ENCODE results near the gene FAM13A. TPM values are rescaled to one million over a fixed set of nuclear protein-coding genes. Genes with fewer than 3 reads are reported as not detected.
A peak's percentile ranks its signal among the peaks of the same experiment; 100 is the strongest.

FAM13A gene
- total and polyA plus RNA-seq, 9 of the 15 experiments (the other 6 are each of a cell fraction or from before 2014, with no cell fraction given), result 11.3 to 23.3 (median 14.7) TPM

GRCh38 chr4:88823058-88823919 lies 233.7 kb downstream of the FAM13A start (continued):
- TF ChIP-seq, protein P1, sequence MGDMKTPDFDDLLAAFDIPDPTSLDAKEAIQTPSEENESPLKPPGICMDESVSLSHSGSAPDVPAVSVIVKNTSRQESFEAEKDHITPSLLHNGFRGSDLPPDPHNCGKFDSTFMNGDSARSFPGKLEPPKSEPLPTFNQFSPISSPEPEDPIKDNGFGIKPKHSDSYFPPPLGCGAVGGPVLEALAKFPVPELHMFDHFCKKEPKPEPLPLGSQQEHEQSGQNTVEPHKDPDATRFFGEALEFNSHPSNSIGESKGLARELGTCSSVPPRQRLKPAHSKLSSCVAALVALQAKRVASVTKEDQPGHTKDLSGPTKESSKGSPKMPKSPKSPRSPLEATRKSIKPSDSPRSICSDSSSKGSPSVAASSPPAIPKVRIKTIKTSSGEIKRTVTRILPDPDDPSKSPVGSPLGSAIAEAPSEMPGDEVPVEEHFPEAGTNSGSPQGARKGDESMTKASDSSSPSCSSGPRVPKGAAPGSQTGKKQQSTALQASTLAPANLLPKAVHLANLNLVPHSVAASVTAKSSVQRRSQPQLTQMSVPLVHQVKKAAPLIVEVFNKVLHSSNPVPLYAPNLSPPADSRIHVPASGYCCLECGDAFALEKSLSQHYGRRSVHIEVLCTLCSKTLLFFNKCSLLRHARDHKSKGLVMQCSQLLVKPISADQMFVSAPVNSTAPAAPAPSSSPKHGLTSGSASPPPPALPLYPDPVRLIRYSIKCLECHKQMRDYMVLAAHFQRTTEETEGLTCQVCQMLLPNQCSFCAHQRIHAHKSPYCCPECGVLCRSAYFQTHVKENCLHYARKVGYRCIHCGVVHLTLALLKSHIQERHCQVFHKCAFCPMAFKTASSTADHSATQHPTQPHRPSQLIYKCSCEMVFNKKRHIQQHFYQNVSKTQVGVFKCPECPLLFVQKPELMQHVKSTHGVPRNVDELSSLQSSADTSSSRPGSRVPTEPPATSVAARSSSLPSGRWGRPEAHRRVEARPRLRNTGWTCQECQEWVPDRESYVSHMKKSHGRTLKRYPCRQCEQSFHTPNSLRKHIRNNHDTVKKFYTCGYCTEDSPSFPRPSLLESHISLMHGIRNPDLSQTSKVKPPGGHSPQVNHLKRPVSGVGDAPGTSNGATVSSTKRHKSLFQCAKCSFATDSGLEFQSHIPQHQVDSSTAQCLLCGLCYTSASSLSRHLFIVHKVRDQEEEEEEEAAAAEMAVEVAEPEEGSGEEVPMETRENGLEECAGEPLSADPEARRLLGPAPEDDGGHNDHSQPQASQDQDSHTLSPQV (IDR thresholded peaks at IDR 0.05), result peak; percentile 51; the same call in 1 of the 2 replicates
- TF ChIP-seq POLR3A (IDR thresholded peaks at IDR 0.05; ENCODE audit: borderline replicate concordance, extremely low read depth, insufficient read depth, insufficient read length), result no peak
- TF ChIP-seq PHB (CRISPR knock-in tag; IDR thresholded peaks at IDR 0.05), result no peak
- TF ChIP-seq ZNF589 (CRISPR knock-in tag; IDR thresholded peaks at IDR 0.05; ENCODE audit: low read depth), result peak; percentile 52; the same call in 1 of the 2 replicates
- 0 out of 2 replicates have a peak, but pooled peaks have one; percentile 49 for TF ChIP-seq GABPB1 (CRISPR knock-in tag; IDR thresholded peaks at IDR 0.05)
- TF ChIP-seq CBFA2T3 (IDR thresholded peaks at IDR 0.05), result peak; percentile 45; the same call in 1 of the 2 replicates
- no peak for TF ChIP-seq ZBTB17 (CRISPR knock-in tag; IDR thresholded peaks at IDR 0.05)
- no peak for TF ChIP-seq PBX2 (CRISPR knock-in tag; IDR thresholded peaks at IDR 0.05; ENCODE audit: low read depth)
- peak; percentile 30 for TF ChIP-seq PBX2 (tag; conservative IDR thresholded peaks at IDR 0.05; ENCODE audit: low read depth)
- no peak; the same call in 1 of the 2 replicates for TF ChIP-seq ESRRA (IDR thresholded peaks at IDR 0.05; ENCODE audit: borderline replicate concordance, low read depth)
- no peak for TF ChIP-seq ZBTB1 (CRISPR knock-in tag; IDR thresholded peaks at IDR 0.05; ENCODE audit: borderline replicate concordance, low read depth)
- TF ChIP-seq TAF1 (IDR thresholded peaks at IDR 0.05; ENCODE audit: control insufficient read depth, extremely low read depth, insufficient read depth, low read length, severe bottlenecking), result peak; percentile 49
- TF ChIP-seq TEAD2 (tag; IDR thresholded peaks at IDR 0.05), result no peak
- TF ChIP-seq, protein P2, sequence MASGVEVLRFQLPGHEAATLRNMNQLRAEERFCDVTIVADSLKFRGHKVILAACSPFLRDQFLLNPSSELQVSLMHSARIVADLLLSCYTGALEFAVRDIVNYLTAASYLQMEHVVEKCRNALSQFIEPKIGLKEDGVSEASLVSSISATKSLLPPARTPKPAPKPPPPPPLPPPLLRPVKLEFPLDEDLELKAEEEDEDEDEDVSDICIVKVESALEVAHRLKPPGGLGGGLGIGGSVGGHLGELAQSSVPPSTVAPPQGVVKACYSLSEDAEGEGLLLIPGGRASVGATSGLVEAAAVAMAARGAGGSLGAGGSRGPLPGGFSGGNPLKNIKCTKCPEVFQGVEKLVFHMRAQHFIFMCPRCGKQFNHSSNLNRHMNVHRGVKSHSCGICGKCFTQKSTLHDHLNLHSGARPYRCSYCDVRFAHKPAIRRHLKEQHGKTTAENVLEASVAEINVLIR (CRISPR knock-in tag; IDR thresholded peaks at IDR 0.05), result peak; percentile 29; the same call in 1 of the 2 replicates
- TF ChIP-seq ARID1B (IDR thresholded peaks at IDR 0.05), result peak; percentile 71
- TF ChIP-seq, protein P3, sequence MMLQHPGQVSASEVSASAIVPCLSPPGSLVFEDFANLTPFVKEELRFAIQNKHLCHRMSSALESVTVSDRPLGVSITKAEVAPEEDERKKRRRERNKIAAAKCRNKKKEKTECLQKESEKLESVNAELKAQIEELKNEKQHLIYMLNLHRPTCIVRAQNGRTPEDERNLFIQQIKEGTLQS (IDR thresholded peaks at IDR 0.05), result peak; percentile 96
- TF ChIP-seq, protein P3 (CRISPR knock-in tag; conservative IDR thresholded peaks at IDR 0.05), result peak; percentile 90
- TF ChIP-seq MIER1 (IDR thresholded peaks at IDR 0.05; ENCODE audit: low read depth), result no peak

All from K562 (cell line).